Erythroblast (primary cell): ENCODE measurements around the gene ISM1.

ENCODE experiments used
- GATA1 ChIP-seq: IDR thresholded peaks from 2 replicates; pipeline ENCODE4 v1.6.1; 2011; ENCODE audit warnings: low read depth, mild to moderate bottlenecking, control low read depth, low read length, moderate library complexity
- POLR2A ChIP-seq: IDR thresholded peaks from 2 replicates; pipeline ENCODE4 v1.6.1; 2011; ENCODE audit warnings: mild to moderate bottlenecking, low read length

DNA sequence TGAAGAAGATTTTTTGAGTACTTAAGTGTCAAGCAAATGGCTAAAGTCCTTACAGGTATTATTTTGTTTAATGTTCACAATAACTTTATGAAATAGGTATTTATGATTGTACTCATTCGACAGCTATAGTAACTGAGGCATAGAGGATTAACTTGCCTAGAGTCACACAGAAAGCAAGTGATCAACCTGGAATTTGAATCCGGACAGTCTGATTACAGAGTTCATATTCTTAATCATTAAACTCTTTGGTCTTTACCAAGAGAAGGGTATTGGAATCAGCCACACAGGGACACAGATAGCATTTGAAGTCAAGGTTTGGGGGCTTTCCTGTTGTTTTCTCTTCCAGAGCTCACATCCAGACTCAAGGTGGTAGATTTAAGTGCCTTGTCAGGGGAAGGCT is 69.7 kb downstream of the ISM1 start:
- TF ChIP-seq POLR2A: no peak
- TF ChIP-seq GATA1: no peak
